Liver (tissue), 9 donors: ENCODE results near the gene CHST12. TPM values are rescaled to one million over a fixed set of nuclear protein-coding genes. Genes with fewer than 3 reads are reported as not detected.
A peak's percentile ranks its signal among the peaks of the same experiment; 100 is the strongest.

Source experiments
- DNase-seq: peaks from one replicate; pipeline ENCODE4 v3.0.0-alpha.2; 2017; ENCODE audit warnings: low spot score
- H3K27ac ChIP-seq, 2 donors: one replicate each; pipeline ENCODE4 v1.7.0; 2013; ENCODE audit warnings: inconsistent platforms in 2 of 2, low read length in 2 of 2, control low read depth in 1 of 2, low read depth in 1 of 2, mild to moderate bottlenecking in 1 of 2
- H3K27me3 ChIP-seq, 4 donors: one replicate each; pipeline versions ENCODE4 v1.6.1 to v1.7.0; 2013; ENCODE audit warnings: low read length in 3 of 4, inconsistent platforms in 1 of 4, mild to moderate bottlenecking in 1 of 4, moderate library complexity in 1 of 4; ENCODE audit not compliant: control insufficient read depth in 4 of 4, insufficient read depth in 4 of 4
- H3K36me3 ChIP-seq, 4 donors: one replicate each; pipeline versions ENCODE4 v1.6.1 to v1.7.0; 2013; ENCODE audit warnings: low read length in 3 of 4, mild to moderate bottlenecking in 3 of 4, low read depth in 1 of 4, moderate library complexity in 1 of 4; ENCODE audit not compliant: control insufficient read depth in 4 of 4, insufficient read depth in 3 of 4
- H3K4me1 ChIP-seq, 4 donors: one replicate each; pipeline versions ENCODE4 v1.6.1 to v1.7.0; 2013; ENCODE audit warnings: low read length in 3 of 4, mild to moderate bottlenecking in 3 of 4, moderate library complexity in 1 of 4; ENCODE audit not compliant: control insufficient read depth in 4 of 4, insufficient read depth in 4 of 4
- H3K4me3 ChIP-seq, 3 donors: one replicate each; pipeline versions ENCODE4 v1.6.1 to v1.7.0; 2013; ENCODE audit warnings: low read length in 3 of 3, control low read depth in 1 of 3, low read depth in 1 of 3, mild to moderate bottlenecking in 1 of 3
- H3K9ac ChIP-seq, 2 donors: one replicate each; pipeline ENCODE4 v1.7.0; 2013; ENCODE audit warnings: low read length in 2 of 2, mild to moderate bottlenecking in 2 of 2, moderate library complexity in 2 of 2, control low read depth in 1 of 2, low read depth in 1 of 2
- H3K9me3 ChIP-seq, 4 donors: one replicate each; pipeline versions ENCODE4 v1.6.1 to v1.7.0; 2013; ENCODE audit warnings: low read length in 3 of 4; ENCODE audit not compliant: control insufficient read depth in 4 of 4
- CTCF ChIP-seq: fragments of 150-350 bp; IDR thresholded peaks from 2 replicates; pipeline ENCODE4 v1.5.1; 2017; ENCODE audit warnings: improper control_type of control experiment, low read depth, low read length; ENCODE audit not compliant: missing input control
- EGR1 ChIP-seq, 2 donors: IDR thresholded peaks; 2 replicates each; pipeline ENCODE4 v1.6.1; 2016 to 2018; ENCODE audit warnings: antibody characterized with exemption in 2 of 2, low read depth in 2 of 2
- HNF4A ChIP-seq, 2 donors: conservative IDR thresholded peaks; 2 replicates each; pipeline ENCODE4 v1.6.1; 2016; ENCODE audit warnings: antibody characterized with exemption in 2 of 2, mild to moderate bottlenecking in 2 of 2
- HNF4G ChIP-seq: IDR thresholded peaks from 2 replicates; pipeline ENCODE4 v1.6.1; 2016; ENCODE audit warnings: antibody characterized with exemption
- JUND ChIP-seq, 2 donors: IDR thresholded peaks; 2 replicates each; pipeline ENCODE4 v1.6.1; 2016; ENCODE audit warnings: antibody characterized with exemption in 2 of 2
- RAD21 ChIP-seq, 2 donors: IDR thresholded peaks; 2 replicates each; pipeline ENCODE4 v1.6.1; 2016; ENCODE audit warnings: antibody characterized with exemption in 2 of 2, mild to moderate bottlenecking in 2 of 2
- SP1 ChIP-seq: IDR thresholded peaks from 2 replicates; pipeline ENCODE4 v1.6.1; 2018; ENCODE audit warnings: antibody characterized with exemption, mild to moderate bottlenecking
- ZBTB33 ChIP-seq: IDR thresholded peaks from 2 replicates; pipeline ENCODE4 v1.6.1; 2016; ENCODE audit warnings: antibody characterized with exemption
- WGBS: extraction: QIAGEN DNeasy Blood & Tissue Kit; methylation state at CpG from one replicate; pipeline ENCODE4 v1.1.7; 2013; 5-methylcytosine and 5-hydroxymethylcytosine counted together
- polyA plus RNA-seq, 2 donors: library from polyadenylated mRNA; stranded (reverse) in 1 of 2; unstranded in 1 of 2; fragments of 200-250 nt in 1 of 2; fragments of >200 nt in 1 of 2; fragmentation: Nextera tagmentation in 1 of 2; extraction: Ambion mirVana in 1 of 2; gene quantifications; one replicate each; pipeline versions ENCODE4 v1.2.1 to v1.2.3, GENCODE V29; 2013 to 2015
- total RNA-seq, 2 donors: library from RNA; depleted of rRNA; stranded (reverse); fragments of >200 nt; gene quantifications; one replicate each; pipeline ENCODE4 v1.2.3, GENCODE V29; 2014
- TF ChIP-seq, protein P1 (sequence below): IDR thresholded peaks from 2 replicates; pipeline ENCODE4 v1.6.1; 2016; ENCODE audit warnings: antibody characterized with exemption
- donor health status: healthy.
- donor health status: healthy.
- donor health status: healthy.
- donor health status: healthy.
- donor health status: healthy.

CHST12 gene
- total and polyA plus RNA-seq, 4 donors: 3.2 to 11.9 (median 5.2) TPM

DNA sequence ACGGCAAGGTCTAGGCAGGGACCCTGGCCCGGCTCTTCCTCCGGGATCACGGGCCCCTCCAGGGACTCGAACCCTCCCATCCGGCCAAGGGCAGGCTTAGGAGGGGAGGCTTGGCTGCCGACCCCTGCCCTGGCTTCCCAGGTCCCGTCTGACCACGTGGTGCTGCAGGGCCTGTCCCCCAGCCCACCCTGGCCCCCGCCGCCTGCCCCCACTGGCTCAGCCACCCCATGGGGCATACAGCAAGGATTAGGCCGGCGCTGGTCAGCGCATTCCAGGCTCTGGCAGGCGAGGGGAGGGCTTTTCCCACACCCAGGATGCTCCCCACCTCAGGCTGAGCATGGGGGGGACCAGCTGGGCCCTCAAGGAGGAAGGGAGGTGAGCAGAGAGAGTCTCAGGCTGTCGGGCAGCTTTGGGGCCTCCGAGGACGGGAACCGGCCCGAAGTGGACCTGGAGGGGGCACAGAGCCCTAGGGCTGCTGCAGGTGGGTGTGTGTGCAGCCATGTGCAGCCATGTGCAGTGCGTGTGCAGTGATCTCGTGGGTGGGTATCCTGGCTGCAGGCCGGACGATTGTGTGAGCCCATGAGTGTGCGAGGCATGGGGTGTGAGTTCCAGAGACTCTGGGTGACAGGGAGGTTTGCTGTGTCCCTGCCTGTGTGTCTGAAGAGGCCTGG, 73.5 kb downstream of the CHST12 start:
- Histone ChIP-seq H3K9ac (no peak overlapping the region), H3K27ac (no peak overlapping the region), H3K4me1 (peaks cover 0 to 13% (median 10%) of the 10 kb centered on the region in 4 donors), H3K36me3 (no peaks in the 10 kb centered on the region), H3K27me3 (no peaks in the 10 kb centered on the region), H3K4me3 (no peak overlapping the region), H3K9me3 (no peaks in the 10 kb centered on the region)
- WGBS: 71% methylated on average over 25 of the region's 25 CpGs
- DNase-seq: no peak
- TF ChIP-seq ZBTB33 (no peak), HNF4G (no peak), EGR1 (IDR thresholded peaks at IDR 0.05; ENCODE audit: low read depth in 2 of 2) (no peak), JUND (IDR thresholded peaks at IDR 0.05) (no peak), CTCF (no peak), SP1 (no peak), HNF4A (conservative IDR thresholded peaks at IDR 0.05) (no peak)
- TF ChIP-seq, protein P1, sequence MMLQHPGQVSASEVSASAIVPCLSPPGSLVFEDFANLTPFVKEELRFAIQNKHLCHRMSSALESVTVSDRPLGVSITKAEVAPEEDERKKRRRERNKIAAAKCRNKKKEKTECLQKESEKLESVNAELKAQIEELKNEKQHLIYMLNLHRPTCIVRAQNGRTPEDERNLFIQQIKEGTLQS: no peak

GRCh38 chr7:2477447-2478398, 74.3 kb downstream of the CHST12 start:
- Histone ChIP-seq H3K4me3 (no peak overlapping the region), H3K4me1 (peaks cover 0 to 13% (median 10%) of the 10 kb centered on the region in 4 donors), H3K27ac (no peak overlapping the region), H3K9me3 (peaks cover 0 to 2% (median under 1%) of the 10 kb centered on the region in 4 donors), H3K36me3 (no peaks in the 10 kb centered on the region), H3K27me3 (no peaks in the 10 kb centered on the region), H3K9ac (no peak overlapping the region)
- WGBS: 31% methylated on average over 34 of the region's 34 CpGs
- no peak for DNase-seq
- TF ChIP-seq HNF4A (conservative IDR thresholded peaks at IDR 0.05) (no peak), CTCF (peak; percentile 58), SP1 (no peak), RAD21 (IDR thresholded peaks at IDR 0.05) (peak; percentile 73 to 84)
